Stimulated activated CD4-positive, alpha-beta T cell treated with anti-CD3 and anti-CD28 coated beads, Interleukin-4, amount 100 ng/mL, for 48 hours (primary cell): Measurements from ENCODE around the gene GRM5.
"Not testable (repeated sequence)": the region's sequence is repeated elsewhere in the genome, so short reads cannot be mapped to it uniquely, and the experiment has no call there.

Experiments
- DNase-seq, 2 donors: peaks; one replicate each; pipeline ENCODE4 v3.0.0-alpha.2; 2020; ENCODE audit warnings: low read depth in 2 of 2

The GRM5 gene

DNA sequence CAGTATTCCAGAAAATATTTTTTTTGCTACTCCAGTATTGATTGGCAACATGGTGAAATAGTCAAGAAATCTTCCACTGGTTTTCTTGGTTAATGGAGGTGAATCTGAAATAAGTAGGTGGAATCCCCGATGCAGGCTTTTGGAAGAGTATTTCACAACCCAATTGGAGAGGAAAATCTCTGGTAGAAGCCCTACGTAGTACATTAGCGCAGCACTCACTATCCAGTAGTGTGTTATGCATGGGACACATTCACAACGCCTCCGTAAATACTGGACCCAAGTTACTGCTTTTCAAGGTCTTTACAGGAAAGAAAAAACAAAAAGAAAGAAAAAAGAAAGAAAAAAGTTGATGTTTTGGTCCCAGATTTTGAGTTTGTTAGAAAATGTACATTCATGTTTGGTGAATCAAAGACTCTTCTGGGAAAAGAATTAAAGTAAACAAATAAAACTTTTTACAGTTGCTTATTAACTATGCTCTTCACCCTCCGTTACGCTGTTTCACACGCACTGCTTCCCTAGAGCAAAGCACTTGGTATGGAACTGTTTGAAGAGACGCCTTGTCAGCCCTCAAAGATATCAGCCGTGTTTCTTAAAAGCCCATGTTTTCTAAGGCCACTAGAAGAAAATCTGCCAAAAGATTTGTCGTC, 557.9 kb downstream of the GRM5 start:
- DNase-seq = no peak

- no peak for DNase-seq
Measured at GRCh38 chr11:88501541-88501940, 564.2 kb downstream of the GRM5 start.

GRCh38 chr11:88495836-88496235, 569.9 kb downstream of the GRM5 start:
- DNase-seq = no peak

DNA sequence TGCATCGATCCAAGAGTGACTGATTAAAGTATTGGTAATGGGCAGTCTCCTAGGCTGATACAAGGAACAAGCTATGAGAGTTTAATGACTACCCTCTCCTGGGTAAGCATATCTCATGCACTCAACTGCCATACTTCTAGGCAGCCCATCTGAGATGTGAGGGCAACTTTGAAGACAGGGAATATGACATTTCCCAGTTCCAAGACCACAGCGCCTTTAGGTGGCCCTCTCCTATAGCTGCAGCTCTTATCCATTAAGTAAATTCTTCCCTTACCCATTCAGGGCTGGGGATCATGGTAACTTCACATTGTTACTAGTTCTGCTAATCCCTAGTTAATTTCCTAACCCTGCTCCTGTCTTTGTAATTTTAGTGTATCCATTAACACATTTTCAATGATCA, 570.9 kb downstream of the GRM5 start:
- no peak for DNase-seq

- no peak for DNase-seq
Measured at GRCh38 chr11:88491674-88492073, 574.1 kb downstream of the GRM5 start.

DNA sequence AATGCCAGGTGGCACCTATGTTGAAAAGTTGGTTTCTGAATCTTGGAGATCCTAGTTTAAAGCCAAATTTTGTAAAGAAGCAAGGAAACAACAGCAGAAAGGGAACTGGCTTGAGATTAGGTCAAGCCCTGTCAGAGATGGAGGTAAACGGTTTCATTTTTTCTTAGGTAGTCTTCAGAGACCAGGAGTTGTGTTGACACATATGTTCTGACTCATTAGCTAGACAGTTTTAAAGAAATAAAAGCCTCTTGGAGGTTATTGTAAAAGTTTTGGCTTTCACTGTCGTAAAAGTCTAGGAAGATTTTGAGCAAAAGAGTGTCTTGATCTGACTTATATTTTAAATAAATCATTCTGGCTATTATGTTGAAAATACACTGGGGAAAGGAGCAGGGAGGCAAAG, 576.8 kb downstream of the GRM5 start:
- no peak for DNase-seq

GRCh38 chr11:88487646-88488045, 578.1 kb downstream of the GRM5 start:
- DNase-seq = no peak

DNA sequence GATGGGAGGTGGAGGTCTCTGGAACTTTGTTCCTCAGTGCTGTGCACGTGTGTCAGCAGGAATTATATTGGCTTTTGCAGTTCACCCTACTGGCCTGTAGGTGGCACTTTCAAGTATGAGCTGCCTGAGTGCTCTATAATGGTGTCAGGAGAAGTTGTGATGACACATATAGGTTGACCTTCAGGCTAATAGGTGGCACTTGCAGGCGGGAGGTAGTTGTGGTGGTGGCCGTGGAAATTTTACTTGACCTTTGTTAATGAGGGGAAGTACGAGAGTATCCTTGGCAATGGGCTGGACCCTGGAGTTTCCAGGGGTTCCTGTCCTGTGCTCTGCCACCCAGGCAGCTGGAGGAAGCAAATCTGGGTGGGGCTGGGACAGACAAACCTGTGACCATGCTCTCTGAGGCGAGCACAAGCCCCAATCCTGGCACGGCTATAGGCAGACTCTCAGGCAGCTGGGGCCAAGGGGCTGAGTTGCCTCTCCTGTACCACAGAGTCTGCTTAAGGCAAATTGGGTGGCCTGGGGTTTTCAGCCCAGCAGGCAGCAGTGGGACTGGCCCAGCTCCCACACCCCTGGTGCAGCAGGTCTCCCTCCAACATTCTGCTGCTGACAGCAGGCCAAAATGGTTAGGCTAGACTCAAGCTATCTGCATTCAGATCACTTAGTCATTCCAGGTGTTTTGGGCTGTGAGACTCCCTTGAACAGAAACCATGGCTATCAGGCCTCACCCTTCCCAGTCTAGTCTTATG, 580.7 kb downstream of the GRM5 start:
- peak; percentile 12 to 19 for DNase-seq

DNA sequence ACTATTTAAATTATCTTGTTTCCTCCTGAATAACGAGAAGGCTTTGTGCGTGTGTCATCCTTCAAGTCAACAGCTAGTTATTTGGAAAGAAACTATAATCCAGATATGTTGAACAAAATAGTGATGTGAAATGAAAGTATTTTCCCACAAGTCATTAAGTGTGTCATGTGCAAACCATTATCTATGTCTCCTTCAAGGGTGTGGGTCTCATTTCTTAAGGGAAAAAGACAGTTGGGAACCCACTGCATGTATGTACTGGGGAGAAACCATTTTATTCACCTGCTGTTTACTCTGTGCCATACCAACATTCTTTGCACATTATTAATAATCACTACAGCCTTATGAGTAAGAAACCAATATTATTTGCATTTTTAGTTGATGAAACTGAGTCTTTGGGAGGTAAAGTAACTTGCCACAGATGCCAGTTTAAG, 582.9 kb downstream of the GRM5 start:
- DNase-seq = no peak

DNA sequence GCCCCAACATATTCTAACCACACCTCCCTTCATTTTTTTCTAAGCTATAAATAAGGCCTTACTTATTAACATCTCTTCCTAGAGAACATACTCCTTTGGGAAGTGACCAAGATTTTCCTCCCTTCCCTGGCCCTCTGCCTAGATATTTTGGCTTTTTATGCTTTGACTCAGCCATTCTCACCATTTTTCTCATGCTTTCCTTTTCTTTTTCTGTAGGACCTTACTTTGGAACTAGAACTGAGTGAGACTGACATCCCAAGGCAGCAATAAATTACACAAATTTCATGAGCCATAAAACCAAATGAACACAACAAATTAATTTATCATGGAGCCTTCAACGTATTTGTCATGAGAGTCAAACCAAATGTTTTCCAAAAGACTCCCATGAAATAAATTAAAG, 585.6 kb downstream of the GRM5 start:
- no peak for DNase-seq

DNA sequence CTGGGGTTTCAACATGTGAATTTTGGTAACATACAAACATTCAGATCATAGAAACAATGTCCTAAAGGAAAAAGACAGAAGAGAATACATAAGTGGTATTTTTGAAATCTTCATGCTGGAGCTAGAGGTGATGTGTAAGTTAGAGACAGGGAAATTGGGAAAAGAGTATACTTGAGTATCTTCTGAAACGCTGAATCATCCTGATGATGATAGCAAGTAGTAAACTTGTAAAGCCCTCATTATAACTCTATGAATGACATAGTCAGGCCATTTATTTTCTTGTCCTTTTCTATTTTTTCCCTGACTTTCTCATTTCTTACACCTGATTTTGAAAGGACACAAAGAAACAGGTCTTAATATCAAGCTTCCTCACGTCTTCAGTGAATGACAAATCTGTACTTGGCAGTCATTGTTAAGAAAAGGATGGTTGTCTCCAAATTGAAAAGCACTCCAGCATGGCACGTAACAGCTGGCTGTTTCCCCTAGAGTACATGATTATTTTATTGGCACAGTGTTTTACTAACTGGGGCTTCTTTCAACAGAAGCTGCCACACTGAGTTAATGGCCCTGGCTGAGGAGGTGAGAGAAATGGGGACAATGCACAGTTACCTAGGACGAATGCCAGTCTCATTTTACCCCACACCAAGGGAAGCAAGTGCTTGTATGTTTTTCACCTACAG, 587.5 kb downstream of the GRM5 start:
- DNase-seq = no peak

GRCh38 chr11:88475991-88476418, 589.8 kb downstream of the GRM5 start:
- DNase-seq = no peak

GRCh38 chr11:88474655-88475054, 591.1 kb downstream of the GRM5 start:
- DNase-seq = no peak

- no peak for DNase-seq
Measured at GRCh38 chr11:88469561-88470225, 596.1 kb downstream of the GRM5 start.

DNA sequence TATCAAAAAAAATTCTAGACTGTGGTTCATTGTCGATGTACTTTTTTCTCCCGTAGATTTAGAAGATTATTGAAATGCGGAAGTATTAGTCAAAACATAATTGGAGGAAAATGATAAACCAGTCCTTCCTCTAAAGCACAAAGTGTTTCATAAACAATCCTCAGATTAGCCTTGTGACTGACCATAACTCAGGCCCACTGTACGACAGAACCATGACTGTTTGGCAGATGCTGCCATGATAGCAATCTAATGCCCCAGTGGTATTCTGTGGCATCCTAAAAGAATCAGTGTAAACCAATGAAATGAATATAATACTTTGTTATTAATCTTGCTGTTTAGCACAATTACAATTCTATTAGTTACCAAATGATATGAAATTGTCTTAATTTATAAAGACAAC, 601.3 kb downstream of the GRM5 start:
- no peak for DNase-seq

DNA sequence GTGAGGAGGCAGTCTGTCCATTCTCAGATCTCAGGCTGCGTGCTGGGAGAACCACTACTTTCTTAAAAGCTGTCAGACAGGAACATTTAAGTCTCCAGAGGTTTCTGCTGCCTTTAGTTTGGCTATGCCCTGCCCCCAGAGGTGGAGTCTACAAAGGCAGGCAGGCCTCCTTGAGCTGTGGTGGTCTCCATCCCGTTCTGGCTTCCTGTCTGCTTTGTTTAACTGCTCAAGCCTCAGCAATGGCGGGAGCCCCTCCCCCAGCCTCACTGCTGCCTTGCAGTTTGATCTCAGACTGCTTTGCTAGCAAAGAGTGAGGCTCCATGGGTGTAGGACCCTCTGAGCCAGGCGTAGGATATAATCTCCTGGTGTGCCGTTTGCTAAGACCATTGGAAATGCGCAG, 602.5 kb downstream of the GRM5 start:
- DNase-seq = not testable (repeated sequence)

DNA sequence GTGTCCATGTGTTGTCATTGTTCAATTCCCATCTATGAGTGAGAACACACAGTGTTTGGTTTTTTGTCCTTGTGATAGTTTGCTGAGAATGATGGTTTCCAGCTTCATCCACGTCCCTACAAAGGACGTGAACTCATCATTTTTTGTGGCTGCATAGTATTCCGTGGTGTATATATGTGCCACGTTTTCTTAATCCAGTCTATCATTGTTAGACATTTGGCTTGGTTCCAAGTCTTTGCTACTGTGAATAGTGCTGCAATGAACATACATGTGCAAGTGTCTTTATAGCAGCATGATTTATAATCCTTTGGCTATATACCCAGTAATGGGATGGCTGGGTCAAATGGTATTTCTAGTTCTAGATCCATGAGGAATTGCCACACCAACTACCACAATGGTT, 607.7 kb downstream of the GRM5 start:
- DNase-seq = not testable (repeated sequence)

DNA sequence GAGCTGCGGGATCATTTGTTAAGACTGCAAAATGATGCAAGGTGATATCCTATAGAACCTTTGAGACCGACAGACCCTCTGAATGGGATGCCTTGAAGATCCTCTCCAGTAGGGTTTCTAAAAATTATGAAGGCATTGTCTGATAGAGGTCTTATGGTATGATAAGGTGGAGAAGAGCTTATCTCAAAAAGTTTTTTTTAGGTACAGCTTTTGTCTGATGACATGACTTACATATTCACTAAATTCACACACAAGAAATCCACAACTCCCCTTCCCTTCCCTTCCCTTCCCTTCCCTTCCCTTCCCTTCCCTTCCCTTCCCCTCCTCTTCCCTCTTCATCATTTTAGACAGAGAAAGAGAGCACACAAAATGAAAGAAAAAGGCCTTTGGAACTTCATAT, 609.8 kb downstream of the GRM5 start:
- DNase-seq = no peak

GRCh38 chr11:88454881-88455280, 610.9 kb downstream of the GRM5 start:
- no peak for DNase-seq
